ENCODE measurements around the gene SNIP1. TPM values are rescaled to one million over a fixed set of nuclear protein-coding genes. Genes with fewer than 3 reads are reported as not detected.

SNIP1 gene
- total and polyA plus RNA-seq, 7 donors: 4.1 to 11.9 (median 8.1) TPM

DNA sequence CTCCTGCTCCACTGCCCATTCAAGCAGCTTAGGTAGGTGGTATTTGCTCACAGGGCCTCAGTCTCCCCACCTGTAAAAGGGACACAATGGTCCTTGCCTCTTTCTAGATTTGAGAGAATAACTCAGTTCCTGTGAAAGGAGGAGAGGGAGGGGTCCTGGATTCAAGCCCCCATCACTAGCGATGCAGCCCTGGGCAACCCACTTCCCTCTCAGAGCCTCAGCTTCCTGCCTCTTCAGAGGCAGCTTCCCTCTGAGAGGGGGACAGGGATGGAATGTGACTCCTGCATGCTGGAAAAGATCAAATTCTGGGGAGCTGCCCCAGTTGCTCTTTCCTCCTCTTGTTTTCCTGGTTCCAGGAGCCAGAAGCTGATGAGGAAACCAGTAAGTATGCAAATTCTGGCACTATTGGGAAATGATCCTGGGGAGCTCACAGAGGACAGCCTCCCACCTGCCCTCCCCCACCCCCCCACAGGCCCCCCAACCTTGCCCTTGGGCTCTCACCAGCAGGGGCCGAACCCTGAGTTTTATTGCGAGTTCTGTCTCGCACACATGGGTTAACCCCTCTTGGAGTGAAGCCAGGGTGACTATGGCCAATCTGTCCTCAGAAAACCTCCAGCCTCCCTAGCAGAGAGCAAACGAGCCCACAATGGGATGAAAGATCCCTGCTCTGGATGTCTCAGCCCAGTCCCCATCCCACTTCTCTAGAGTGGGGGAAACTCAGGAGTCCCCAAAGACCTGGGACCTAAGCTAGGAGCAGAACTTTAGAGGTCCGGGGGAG lies 68.0 kb downstream of the SNIP1 start:
- DNase-seq (no peak), ATAC-seq (peak in 3 of 4 donors; percentile 4 to 12 (median 8))
- Histone ChIP-seq H3K36me3 (ENCODE audit: insufficient read depth in 1 of 2, low read depth in 1 of 2) (peaks cover 6 to 61% of the 10 kb centered on the region in 2 donors), H3K27me3 (ENCODE audit: insufficient read depth in 3 of 3, low read length in 2 of 3) (no peaks in the 10 kb centered on the region), H3K27ac (peak overlapping the region; percentile 84), H3K4me3 (no peak overlapping the region), H3K9me3 (no peaks in the 10 kb centered on the region), H3K4me1 (peaks cover 33% of the 10 kb centered on the region)
- intact Hi-C loops (cut with DNase I): loop anchor here in 1 of 2 donors (2.0 kb wide), 1 partner anchor 31 kb away; no protein-coding TSS in a partner anchor
- TF ChIP-seq, protein P1, sequence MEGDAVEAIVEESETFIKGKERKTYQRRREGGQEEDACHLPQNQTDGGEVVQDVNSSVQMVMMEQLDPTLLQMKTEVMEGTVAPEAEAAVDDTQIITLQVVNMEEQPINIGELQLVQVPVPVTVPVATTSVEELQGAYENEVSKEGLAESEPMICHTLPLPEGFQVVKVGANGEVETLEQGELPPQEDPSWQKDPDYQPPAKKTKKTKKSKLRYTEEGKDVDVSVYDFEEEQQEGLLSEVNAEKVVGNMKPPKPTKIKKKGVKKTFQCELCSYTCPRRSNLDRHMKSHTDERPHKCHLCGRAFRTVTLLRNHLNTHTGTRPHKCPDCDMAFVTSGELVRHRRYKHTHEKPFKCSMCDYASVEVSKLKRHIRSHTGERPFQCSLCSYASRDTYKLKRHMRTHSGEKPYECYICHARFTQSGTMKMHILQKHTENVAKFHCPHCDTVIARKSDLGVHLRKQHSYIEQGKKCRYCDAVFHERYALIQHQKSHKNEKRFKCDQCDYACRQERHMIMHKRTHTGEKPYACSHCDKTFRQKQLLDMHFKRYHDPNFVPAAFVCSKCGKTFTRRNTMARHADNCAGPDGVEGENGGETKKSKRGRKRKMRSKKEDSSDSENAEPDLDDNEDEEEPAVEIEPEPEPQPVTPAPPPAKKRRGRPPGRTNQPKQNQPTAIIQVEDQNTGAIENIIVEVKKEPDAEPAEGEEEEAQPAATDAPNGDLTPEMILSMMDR (IDR thresholded peaks at IDR 0.05): no peak
- WGBS, 3 donors: 34 to 50% (median 34%) methylated on average over 6 of the region's 6 CpGs

Other genes starting within 250 kb of the SNIP1 start
- 10 to 100 TPM in 3 of 4 donors, 1 to 10 TPM in 1; 1.9 to 30.2 (median 15.6) TPM for gene ZC3H12A, start 79.7 kb downstream of the SNIP1 start, total RNA-seq
- 10 to 100 TPM in 1 of 3 donors, 1 to 10 TPM in 2; 3.2 to 23.3 (median 3.7) TPM for gene ZC3H12A, start 79.7 kb downstream of the SNIP1 start, polyA plus RNA-seq
- gene MEAF6, start 39.5 kb downstream of the SNIP1 start, total RNA-seq: 10 to 100 TPM; 27.2 to 35.5 (median 33.0) TPM
- gene MEAF6, start 39.5 kb downstream of the SNIP1 start, polyA plus RNA-seq: 100 to 1,000 TPM in 1 of 3 donors, 10 to 100 TPM in 2; 33.8 to 109 (median 43.1) TPM
- gene DNALI1, start 2.6 kb upstream of the SNIP1 start, total RNA-seq: 1 to 10 TPM; 1.2 to 2.0 (median 1.3) TPM
- 1 to 10 TPM in 2 of 3 donors, under 1 TPM in 1; 0.82 to 2.1 (median 1.1) TPM for gene DNALI1, start 2.6 kb upstream of the SNIP1 start, polyA plus RNA-seq
- gene GNL2, start 41.6 kb upstream of the SNIP1 start, total RNA-seq: 10 to 100 TPM; 29.6 to 52.3 (median 49.5) TPM
- gene GNL2, start 41.6 kb upstream of the SNIP1 start, polyA plus RNA-seq: 100 to 1,000 TPM in 1 of 3 donors, 10 to 100 TPM in 2; 48.2 to 104 (median 58.9) TPM
- not detected for gene RSPO1, start 80.6 kb upstream of the SNIP1 start, total RNA-seq
- under 1 TPM in 1 of 3 donors, not detected in 2; 0.01 TPM for gene RSPO1, start 80.6 kb upstream of the SNIP1 start, polyA plus RNA-seq
- under 1 TPM; 0.10 to 0.67 (median 0.14) TPM for gene CDCA8, start 138.2 kb upstream of the SNIP1 start, total RNA-seq
- gene CDCA8, start 138.2 kb upstream of the SNIP1 start, polyA plus RNA-seq: under 1 TPM; 0.23 to 0.78 (median 0.66) TPM
- gene EPHA10, start 210.8 kb upstream of the SNIP1 start, total RNA-seq: not detected
- under 1 TPM in 1 of 3 donors, not detected in 2; 0.05 TPM for gene EPHA10, start 210.8 kb upstream of the SNIP1 start, polyA plus RNA-seq
- 1 to 10 TPM; 2.1 to 3.4 (median 2.7) TPM for gene MANEAL, start 239.6 kb upstream of the SNIP1 start, total RNA-seq
- 1 to 10 TPM; 3.7 to 4.3 (median 4.0) TPM for gene MANEAL, start 239.6 kb upstream of the SNIP1 start, polyA plus RNA-seq

All from psoas muscle (tissue), 8 donors.